Stimulated activated CD8-positive, alpha-beta memory T cell treated with anti-CD3 and anti-CD28 coated beads, Interleukin-2, amount 100 ng/mL, for 1 hour (primary cell): ENCODE measurements around the gene CDCP1.

Source experiments
- DNase-seq, 2 donors: peaks; one replicate each; pipeline ENCODE4 v3.0.0-alpha.2; 2020; ENCODE audit warnings: low read depth in 2 of 2

The CDCP1 gene

DNA sequence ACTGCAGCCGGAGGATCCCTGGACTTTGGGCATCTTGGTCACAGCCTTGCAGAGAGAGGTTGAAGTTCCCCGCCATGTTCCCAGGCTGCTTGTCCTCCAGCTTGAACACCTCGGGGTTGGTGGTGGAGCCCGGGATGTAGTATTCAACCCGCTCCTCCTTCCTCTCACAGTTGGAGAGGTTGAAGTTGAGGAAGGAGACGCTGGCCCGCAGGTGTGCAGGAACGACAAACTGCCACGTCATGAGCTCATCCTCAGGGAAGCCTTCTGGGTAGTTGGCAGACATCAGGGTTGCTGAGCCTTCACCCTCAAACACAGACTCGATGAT lies 35.7 kb downstream of the CDCP1 start:
- DNase-seq: no peak

DNA sequence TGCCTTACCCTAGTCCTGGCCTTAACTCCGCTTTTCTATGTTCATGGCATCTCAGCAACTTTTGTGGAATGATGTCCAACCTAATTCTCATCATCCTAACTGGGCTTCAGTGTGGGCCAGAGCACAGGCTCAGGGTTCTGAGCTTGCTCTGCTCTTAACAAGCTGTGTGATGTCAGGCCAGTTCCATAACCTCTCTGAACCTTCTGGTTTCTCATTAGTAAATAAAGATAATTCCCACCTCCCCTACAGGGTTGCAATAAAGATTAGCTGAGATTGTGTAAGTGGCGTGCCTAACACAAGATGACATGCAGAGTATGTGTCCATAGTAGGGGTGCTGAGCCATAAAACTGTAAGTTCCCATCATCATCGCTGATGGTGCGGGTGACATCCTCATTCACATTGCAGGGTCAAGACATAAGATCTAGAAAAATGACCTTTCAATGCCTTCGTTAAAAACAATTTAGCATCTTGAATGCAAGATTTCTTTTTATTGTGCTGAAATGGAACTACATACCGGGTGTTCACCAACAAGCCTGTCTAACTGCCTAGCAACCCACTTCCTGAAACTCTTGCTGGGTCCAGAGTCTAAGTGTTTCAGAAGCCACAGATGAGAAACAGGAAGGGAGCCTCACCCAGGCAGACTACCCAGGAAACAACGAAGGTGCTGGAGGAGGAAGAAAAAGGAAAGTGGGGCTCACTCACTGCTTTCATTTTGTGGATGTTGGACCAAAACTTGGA lies 36.2 kb downstream of the CDCP1 start:
- DNase-seq: no peak

- no peak for DNase-seq
These were observed 39.3 kb downstream of the CDCP1 start for GRCh38 chr3:45106874-45107273.

DNA sequence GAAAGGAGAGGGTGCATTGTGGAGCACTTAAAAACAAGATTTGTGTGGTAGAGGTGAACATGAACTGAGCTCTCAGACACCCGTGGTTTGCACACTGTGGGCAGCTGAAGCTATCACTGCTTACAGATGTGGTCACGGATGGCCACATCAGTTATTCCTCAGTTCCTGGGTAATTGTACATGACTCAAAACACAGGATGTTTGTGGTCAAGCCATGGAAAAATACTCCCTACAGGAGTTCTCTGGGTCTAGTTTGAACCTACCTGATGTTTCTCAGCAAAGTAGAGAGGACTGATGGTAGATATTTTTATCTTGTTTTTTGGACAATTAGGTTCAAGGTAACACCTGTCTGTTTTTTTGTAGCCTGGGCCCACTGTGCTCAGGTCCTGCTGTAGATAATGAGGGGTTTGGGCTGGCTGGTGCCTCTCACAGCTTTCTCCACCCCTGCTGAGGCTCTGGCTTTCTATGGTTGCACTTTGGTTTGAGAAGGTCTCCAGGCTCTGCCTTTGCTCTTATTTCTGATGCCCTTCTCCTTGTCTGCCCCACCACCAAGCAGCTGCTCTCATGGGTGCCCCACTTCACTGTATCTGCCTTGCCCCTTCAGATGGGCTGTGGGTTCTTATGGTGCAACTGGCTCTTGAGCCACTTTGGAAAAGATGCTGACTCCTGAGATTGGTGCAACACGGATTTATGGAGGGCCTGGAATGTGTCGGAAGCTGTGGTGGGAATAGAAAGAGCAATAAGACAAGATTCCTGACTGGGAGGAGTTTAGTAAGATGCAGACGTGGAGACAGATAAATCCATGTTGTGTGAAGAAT lies 40.1 kb downstream of the CDCP1 start:
- peak in 1 of 2 donors; percentile 40 for DNase-seq

DNA sequence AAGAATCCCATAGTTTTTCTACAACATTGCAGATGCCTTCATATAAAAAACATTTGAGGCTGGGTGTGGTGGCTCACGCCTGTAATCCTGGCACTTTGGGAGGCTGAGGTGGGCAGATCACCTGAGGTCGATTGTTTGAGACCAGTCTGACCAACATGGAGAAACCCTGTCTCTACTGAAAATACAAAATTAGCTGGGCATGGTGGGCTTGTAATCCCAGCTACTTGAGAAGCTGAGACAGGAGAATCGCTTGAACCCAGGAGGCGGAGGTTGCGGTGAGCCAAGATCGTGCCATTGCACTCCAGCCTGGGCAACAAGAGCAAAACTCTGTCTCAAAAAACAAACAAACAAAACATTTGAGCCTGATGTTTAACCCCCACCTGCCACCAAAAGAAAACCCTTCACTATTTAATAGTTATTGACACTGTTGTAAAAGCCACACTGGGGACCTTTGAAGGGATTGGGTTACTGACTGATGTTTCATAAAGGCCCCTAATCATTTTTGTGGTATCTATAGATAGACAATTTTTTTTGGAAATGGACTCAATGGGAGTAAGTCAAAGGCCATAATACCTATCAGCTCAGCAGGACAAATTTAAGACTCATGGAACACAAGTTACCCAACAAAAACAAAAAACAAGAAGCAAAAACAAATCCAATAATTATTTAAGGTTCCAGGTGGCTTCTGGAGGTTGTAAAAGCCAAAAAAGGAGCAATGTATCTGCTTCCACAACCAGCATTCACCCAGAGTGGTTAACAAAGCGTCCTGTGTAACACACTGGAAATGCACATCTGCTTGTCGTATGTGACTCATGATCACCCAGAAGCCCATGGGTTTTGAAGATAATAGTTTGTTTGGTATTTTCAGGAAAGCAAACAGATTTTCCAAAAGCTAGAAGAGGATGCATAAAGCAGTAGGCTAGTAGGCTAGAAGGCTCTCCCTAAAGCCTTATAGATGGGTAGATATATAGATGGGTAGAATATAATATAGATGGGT lies 41.2 kb downstream of the CDCP1 start:
- DNase-seq: no peak

DNA sequence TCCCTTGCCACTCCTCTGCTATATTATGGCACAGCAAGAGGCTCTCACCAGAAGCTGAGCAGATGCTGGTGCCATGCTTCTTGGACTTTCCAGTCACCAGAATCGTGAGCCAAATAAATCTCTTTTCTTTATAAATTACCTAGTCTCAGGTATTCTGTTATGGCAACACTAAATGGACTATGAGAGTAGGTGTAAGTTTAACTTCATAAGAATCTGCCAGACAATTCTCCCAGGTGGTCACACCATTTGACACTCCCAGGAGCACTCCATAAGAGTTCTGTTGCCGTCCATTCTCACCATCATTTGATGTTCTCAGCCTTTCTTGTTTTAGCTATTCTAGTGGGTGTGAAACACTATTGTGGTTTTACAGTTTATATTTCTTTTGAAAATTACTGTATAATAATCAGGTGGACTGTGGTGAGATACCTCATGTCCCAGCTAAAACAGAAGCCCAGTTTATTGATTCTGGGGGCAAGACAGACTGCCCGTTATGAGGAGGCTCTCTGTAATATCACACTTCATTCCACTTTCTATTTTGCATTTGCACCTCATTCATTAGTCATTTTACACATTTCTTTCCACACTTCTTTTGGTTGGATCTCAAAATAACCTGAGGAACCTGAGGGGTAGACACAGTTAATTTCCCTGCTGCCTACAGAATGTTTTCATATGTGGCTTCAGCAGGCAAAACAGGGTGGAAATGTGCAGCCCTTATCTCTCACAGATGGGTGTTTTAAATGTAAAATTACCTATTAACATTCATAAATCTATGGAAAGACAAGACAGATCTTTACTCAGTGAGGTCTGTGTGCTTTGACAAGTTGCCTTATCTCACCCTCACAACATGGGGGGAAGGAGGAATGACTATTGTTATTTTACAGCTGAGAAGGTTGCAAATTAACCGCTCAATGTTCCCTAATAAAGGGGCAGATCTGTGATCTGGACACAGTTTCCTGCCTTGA lies 42.1 kb downstream of the CDCP1 start:
- DNase-seq: no peak

DNA sequence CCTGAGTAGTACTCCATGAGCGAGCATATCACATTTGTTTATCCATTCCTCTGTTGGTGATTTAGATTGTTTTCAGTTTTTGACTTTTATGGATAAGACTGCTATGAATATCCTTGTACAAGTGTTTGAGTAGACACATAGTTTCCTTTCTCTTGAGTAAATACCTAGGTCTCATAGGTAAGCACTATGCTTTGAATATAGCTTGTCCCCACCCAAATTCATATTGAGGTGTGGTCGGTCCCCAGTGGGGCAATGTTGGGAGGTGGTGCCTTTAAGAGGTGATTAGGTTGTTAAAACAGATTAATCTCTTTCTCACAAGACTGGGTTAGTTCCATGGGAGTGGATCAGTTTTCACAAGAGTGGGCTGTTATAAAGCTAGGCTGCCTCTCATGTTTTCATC lies 42.8 kb downstream of the CDCP1 start:
- no peak for DNase-seq

- DNase-seq: no peak
These were observed 45.2 kb downstream of the CDCP1 start for GRCh38 chr3:45100981-45101407.

DNA sequence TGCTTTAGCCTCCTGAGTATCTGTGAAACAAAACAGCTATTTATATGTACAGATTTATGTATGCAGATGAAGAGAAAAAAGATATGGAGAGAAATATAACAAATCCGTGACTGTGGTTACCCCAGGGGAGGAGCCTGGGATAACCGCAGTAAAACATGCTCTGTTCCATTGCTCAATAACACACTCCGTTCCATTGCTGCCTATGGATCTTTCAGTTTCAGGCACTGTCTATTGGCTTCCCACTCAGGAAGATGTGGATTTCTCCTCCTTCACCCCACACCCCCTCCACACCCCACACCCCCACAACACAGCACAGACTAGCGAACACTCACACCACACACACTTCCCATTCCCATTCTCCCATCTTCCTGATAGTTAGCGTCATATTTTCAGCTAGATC lies 47.9 kb downstream of the CDCP1 start:
- no peak for DNase-seq

DNA sequence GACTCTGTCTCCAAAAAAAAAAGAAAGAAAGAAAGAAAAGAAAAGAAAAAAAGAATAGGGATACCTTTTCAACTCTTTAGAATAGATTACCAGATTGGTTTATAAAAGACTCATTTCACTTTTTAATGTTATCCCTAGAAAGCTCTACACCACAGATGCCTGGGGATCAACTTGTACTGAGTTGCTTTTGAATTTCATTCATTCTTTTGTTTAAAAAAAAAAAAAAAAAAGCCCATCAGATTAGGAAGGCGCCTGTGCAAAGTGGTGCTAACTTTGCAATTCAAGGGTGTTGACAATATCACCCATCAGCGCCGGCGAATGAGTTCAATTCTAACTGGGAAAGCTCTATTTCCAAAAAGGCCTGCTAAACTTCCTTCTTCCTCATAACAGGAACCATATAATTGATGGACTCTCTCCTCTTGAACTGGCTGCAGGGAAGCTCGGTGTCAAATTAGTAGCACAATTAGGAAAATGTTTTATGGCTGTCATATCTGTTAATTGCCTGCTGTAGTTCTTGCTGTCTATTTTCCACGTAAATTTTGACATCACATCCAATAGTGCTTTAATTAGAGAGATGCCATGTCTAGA lies 48.8 kb downstream of the CDCP1 start:
- DNase-seq: no peak

GRCh38 chr3:45095916-45096526 lies 50.2 kb downstream of the CDCP1 start:
- no peak for DNase-seq

DNA sequence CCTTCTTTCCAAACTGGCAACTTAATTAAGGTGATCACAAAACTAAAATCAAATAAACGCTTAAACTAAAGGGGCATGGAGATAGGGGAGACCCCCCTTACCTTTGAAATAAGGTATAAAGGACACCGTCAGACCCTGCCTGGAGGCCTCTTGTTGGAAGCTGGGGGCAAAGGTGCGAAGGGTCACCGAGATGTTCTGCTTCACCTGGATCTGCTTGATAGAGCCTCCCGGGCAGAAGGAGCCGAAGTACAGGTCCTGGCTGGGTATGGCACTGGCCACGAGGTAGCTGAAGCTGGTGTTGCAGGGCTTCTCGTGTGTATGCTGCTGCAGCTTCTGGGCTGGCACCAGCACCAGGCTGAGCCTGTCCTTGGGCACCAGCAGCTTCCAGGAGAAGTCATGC lies 53.0 kb downstream of the CDCP1 start:
- no peak for DNase-seq

- DNase-seq: no peak
These were observed 53.8 kb downstream of the CDCP1 start for GRCh38 chr3:45092132-45093031.

GRCh38 chr3:45090855-45091254 lies 55.3 kb downstream of the CDCP1 start:
- no peak for DNase-seq

- no peak for DNase-seq
These were observed 57.4 kb downstream of the CDCP1 start for GRCh38 chr3:45088543-45089358.

DNA sequence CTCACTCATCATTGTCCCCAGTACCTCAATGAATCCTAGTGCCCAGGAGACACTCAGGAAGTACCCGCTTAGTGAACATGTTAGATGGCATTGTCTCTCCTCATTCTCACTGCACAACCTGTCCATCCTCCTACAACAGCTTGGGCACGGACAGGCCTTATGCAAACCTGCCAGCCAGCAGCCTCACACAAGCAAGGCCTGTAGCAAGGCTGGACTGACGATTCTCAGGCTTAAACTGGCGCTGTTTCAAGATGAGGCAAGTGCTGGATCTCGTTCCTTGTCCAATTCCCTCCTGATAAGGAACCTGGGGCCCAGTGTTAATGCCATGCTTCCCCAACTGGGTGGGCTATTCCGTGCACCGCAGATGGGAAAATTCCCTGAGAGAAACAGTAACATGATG lies 59.0 kb downstream of the CDCP1 start:
- DNase-seq: no peak

- DNase-seq: no peak
These were observed 61.1 kb downstream of the CDCP1 start for GRCh38 chr3:45084820-45085816.
